Measurements from ENCODE around the gene NAP1L5.

DNA sequence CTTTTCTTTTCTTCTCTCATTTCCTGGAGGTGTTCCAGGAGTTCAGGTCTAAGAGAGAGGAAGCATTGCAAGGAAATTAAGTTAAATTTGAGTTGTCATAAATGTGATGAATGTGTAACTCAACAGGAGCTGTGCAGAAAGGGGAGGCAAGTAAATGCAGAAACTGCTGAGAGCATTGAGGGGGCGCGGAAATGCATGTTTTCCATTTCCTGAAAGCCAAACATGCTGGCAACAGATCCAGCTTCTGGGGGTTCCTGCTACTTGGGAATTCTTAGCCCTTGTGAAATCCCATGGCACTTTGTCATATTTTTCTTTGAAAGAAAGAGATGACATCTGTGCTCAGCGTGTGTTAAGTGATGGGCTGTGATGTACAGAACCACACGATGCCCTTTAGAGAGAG, 33.8 kb upstream of the NAP1L5 start:
- TF ChIP-seq POLR2A (IDR thresholded peaks at IDR 0.05) (no peak), POLR2AphosphoS5 (IDR thresholded peaks at IDR 0.05) (no peak)
- TF ChIP-seq, protein P1, sequence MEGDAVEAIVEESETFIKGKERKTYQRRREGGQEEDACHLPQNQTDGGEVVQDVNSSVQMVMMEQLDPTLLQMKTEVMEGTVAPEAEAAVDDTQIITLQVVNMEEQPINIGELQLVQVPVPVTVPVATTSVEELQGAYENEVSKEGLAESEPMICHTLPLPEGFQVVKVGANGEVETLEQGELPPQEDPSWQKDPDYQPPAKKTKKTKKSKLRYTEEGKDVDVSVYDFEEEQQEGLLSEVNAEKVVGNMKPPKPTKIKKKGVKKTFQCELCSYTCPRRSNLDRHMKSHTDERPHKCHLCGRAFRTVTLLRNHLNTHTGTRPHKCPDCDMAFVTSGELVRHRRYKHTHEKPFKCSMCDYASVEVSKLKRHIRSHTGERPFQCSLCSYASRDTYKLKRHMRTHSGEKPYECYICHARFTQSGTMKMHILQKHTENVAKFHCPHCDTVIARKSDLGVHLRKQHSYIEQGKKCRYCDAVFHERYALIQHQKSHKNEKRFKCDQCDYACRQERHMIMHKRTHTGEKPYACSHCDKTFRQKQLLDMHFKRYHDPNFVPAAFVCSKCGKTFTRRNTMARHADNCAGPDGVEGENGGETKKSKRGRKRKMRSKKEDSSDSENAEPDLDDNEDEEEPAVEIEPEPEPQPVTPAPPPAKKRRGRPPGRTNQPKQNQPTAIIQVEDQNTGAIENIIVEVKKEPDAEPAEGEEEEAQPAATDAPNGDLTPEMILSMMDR (IDR thresholded peaks at IDR 0.05), result no peak

Data from stomach (tissue), 4 donors.